ENCODE results near the gene SSTR1. TPM values are rescaled to one million over a fixed set of nuclear protein-coding genes. Genes with fewer than 3 reads are reported as not detected.

SSTR1 gene
- total RNA-seq, 2 experiments from 2014 or later, result not detected

DNA sequence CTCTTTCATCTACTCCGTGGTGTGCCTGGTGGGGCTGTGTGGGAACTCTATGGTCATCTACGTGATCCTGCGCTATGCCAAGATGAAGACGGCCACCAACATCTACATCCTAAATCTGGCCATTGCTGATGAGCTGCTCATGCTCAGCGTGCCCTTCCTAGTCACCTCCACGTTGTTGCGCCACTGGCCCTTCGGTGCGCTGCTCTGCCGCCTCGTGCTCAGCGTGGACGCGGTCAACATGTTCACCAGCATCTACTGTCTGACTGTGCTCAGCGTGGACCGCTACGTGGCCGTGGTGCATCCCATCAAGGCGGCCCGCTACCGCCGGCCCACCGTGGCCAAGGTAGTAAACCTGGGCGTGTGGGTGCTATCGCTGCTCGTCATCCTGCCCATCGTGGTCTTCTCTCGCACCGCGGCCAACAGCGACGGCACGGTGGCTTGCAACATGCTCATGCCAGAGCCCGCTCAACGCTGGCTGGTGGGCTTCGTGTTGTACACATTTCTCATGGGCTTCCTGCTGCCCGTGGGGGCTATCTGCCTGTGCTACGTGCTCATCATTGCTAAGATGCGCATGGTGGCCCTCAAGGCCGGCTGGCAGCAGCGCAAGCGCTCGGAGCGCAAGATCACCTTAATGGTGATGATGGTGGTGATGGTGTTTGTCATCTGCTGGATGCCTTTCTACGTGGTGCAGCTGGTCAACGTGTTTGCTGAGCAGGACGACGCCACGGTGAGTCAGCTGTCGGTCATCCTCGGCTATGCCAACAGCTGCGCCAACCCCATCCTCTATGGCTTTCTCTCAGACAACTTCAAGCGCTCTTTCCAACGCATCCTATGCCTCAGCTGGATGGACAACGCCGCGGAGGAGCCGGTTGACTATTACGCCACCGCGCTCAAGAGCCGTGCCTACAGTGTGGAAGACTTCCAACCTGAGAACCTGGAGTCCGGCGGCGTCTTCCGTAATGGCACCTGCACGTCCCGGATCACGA lies 2.2 kb downstream of the SSTR1 start:
- peaks cover 5% of the 10 kb centered on the region for H3K36me3 Mint-ChIP-seq
- H3K9me3 Mint-ChIP-seq, result peaks cover 2% of the 10 kb centered on the region
- peaks cover 20% of the 10 kb centered on the region for H3K4me1 Mint-ChIP-seq
- H3K4me3 Mint-ChIP-seq, result peak overlapping the region; percentile 51
- no peak overlapping the region for H3K27ac Mint-ChIP-seq
- DNase-seq, result peak; percentile 1
- peaks cover 70% of the 10 kb centered on the region for H3K27me3 Mint-ChIP-seq

DNA sequence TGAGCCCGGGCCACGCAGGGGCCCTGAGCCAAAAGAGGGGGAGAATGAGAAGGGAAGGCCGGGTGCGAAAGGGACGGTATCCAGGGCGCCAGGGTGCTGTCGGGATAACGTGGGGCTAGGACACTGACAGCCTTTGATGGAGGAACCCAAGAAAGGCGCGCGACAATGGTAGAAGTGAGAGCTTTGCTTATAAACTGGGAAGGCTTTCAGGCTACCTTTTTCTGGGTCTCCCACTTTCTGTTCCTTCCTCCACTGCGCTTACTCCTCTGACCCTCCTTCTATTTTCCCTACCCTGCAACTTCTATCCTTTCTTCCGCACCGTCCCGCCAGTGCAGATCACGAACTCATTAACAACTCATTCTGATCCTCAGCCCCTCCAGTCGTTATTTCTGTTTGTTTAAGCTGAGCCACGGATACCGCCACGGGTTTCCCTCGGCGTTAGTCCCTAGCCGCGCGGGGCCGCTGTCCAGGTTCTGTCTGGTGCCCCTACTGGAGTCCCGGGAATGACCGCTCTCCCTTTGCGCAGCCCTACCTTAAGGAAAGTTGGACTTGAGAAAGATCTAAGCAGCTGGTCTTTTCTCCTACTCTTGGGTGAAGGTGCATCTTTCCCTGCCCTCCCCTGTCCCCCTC lies 3.0 kb downstream of the SSTR1 start:
- H3K36me3 Mint-ChIP-seq, result peaks cover 5% of the 10 kb centered on the region
- H3K9me3 Mint-ChIP-seq, result peaks cover 2% of the 10 kb centered on the region
- H3K4me3 Mint-ChIP-seq, result peak overlapping the region; percentile 33
- H3K4me1 Mint-ChIP-seq, result peaks cover 20% of the 10 kb centered on the region
- no peak overlapping the region for H3K27ac Mint-ChIP-seq
- H3K27me3 Mint-ChIP-seq, result peaks cover 74% of the 10 kb centered on the region
- DNase-seq, result no peak

DNA sequence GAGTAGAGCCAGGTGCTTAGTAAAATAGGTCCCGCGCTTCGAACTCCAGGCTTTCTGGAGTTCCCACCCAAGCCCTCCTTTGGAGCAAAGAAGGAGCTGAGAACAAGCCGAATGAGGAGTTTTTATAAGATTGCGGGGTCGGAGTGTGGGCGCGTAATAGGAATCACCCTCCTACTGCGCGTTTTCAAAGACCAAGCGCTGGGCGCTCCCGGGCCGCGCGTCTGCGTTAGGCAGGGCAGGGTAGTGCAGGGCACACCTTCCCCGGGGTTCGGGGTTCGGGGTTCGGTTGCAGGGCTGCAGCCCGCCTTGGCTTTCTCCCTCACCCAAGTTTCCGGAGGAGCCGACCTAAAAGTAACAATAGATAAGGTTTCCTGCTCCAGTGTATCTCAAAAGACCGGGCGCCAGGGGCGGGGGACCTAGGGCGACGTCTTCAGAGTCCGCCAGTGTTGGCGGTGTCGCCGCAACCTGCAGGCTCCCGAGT lies 3.6 kb downstream of the SSTR1 start:
- DNase-seq, result peak; percentile 3
- no peak overlapping the region for H3K27ac Mint-ChIP-seq
- H3K27me3 Mint-ChIP-seq, result peaks cover 74% of the 10 kb centered on the region
- peaks cover 20% of the 10 kb centered on the region for H3K4me1 Mint-ChIP-seq
- H3K9me3 Mint-ChIP-seq, result no peaks in the 10 kb centered on the region
- H3K4me3 Mint-ChIP-seq, result no peak overlapping the region
- peaks cover 5% of the 10 kb centered on the region for H3K36me3 Mint-ChIP-seq

DNA sequence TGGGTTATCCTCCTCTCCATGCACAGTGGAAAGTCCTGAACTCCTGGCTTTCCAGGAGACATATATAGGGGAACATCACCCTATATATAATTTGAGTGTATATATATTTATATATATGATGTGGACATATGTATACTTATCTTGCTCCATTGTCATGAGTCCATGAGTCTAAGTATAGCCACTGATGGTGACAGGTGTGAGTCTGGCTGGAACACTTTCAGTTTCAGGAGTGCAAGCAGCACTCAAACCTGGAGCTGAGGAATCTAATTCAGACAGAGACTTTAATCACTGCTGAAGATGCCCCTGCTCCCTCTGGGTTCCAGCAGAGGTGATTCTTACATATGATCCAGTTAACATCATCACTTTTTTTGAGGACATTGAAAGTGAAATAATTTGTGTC lies 4.4 kb downstream of the SSTR1 start:
- no peak for DNase-seq
- Mint-ChIP-seq H3K27ac (no peak overlapping the region), H3K36me3 (peaks cover 4% of the 10 kb centered on the region), H3K27me3 (peaks cover 67% of the 10 kb centered on the region), H3K9me3 (no peaks in the 10 kb centered on the region), H3K4me3 (peak overlapping the region; percentile 11), H3K4me1 (peaks cover 20% of the 10 kb centered on the region)

DNA sequence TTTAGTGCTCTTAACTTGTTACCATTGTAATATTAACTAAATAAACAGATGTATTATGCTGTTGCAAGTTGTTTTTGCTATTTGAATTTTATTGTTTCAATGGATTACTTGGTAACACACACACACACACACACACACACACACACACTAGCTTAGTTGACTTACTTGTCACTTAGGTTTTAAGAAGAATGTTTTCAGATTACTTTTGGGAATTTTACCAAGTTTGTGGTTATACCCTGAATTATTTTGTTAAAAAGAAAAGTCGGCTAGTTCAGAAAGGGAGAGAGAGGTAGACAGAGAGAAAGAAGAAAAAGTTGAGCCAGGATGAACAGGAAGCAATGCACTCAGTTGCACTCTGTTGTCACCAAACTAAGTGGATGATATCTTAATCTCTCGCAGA lies 5.3 kb downstream of the SSTR1 start:
- Mint-ChIP-seq H3K27me3 (peaks cover 58% of the 10 kb centered on the region), H3K4me1 (peaks cover 20% of the 10 kb centered on the region), H3K36me3 (no peaks in the 10 kb centered on the region), H3K4me3 (no peak overlapping the region), H3K27ac (no peak overlapping the region), H3K9me3 (no peaks in the 10 kb centered on the region)
- no peak for DNase-seq

DNA sequence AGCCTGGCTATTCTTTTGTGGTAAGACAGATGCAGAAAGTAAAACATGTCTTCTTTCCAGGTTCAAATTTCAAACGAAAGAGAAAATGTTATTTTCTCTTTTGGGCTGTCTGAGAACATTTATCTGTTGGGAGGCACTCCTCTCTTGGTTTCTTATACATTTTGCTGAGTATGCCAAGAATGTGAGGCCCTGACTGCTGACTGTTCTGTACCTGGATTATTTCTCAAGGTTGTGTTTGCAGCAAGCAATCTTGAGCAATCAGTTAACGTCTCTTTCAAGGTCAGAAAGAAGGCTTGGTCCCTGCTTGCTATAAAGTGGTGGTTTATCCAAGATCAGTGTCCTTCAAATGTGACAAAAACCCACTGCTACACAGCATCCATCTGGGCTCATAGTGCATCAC lies 9.8 kb downstream of the SSTR1 start:
- Mint-ChIP-seq H3K4me3 (no peak overlapping the region), H3K27me3 (peaks cover 24% of the 10 kb centered on the region), H3K4me1 (no peaks in the 10 kb centered on the region), H3K9me3 (no peaks in the 10 kb centered on the region), H3K27ac (no peak overlapping the region), H3K36me3 (no peaks in the 10 kb centered on the region)
- DNase-seq, result no peak

DNA sequence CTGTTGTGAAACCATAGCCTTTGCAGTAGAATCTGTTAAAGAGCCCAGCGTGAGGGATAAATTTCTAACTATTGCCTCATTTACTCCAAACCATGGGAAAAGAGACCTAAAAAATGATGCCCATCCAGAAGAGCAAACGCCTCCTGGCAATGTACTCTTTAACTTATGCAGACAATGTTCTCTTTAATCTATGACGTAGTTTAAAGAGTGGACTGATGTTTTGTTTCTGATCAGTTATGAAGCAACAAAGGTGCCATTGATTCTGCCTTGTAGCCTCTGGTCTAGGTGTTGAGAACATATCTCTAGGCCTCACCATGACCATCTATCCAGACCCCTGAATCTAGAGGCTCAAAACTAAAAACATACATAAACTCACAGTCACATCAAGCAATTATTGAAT lies 13.4 kb downstream of the SSTR1 start:
- H3K36me3 Mint-ChIP-seq, result no peaks in the 10 kb centered on the region
- H3K27me3 Mint-ChIP-seq, result peaks cover 10% of the 10 kb centered on the region
- H3K9me3 Mint-ChIP-seq, result no peaks in the 10 kb centered on the region
- no peak for DNase-seq
- no peak overlapping the region for H3K4me3 Mint-ChIP-seq
- H3K4me1 Mint-ChIP-seq, result no peaks in the 10 kb centered on the region
- H3K27ac Mint-ChIP-seq, result no peak overlapping the region

DNA sequence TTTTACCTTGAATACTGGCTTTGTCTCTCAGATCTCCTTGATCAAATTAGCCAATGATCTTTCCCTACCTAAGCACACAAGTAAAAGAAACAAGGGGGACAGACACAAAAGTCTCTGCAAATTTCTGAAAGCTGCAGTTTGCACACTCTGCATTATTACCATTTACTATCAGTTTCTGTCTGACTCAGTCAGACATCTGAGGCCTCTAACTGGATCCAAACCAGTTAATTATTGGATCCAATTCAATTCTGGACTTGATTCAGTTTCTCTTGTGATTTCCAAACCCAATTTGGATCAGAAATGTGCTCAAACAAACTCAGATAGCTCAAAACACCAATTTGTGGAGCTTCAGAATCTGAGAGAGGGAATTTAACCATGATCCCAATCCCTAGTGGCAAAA lies 16.6 kb downstream of the SSTR1 start:
- Mint-ChIP-seq H3K36me3 (no peaks in the 10 kb centered on the region), H3K4me3 (no peak overlapping the region), H3K27ac (no peak overlapping the region), H3K9me3 (no peaks in the 10 kb centered on the region), H3K27me3 (peaks cover 10% of the 10 kb centered on the region), H3K4me1 (no peaks in the 10 kb centered on the region)
- no peak for DNase-seq

DNA sequence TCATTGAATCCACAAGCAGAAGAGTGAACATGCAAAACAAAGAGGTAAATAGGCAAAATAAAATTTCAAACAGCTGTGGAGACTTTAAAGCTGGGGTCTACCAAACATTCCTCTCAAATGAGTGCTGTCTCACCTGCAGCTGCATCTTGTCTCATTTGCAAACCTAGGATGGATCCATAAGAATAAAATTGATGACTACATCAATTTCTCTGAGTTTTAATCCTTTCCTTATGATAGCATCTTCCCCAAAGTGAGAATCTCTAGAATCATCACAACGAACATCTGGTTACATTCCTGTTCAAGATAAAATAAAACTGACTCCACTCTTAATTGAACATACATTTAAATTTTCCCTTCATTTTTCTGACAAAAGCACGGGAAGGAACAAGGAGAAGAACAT lies 18.2 kb downstream of the SSTR1 start:
- Mint-ChIP-seq H3K4me1 (no peaks in the 10 kb centered on the region), H3K4me3 (no peak overlapping the region), H3K36me3 (no peaks in the 10 kb centered on the region), H3K27me3 (peaks cover 6% of the 10 kb centered on the region), H3K9me3 (no peaks in the 10 kb centered on the region), H3K27ac (no peak overlapping the region)
- no peak for DNase-seq

DNA sequence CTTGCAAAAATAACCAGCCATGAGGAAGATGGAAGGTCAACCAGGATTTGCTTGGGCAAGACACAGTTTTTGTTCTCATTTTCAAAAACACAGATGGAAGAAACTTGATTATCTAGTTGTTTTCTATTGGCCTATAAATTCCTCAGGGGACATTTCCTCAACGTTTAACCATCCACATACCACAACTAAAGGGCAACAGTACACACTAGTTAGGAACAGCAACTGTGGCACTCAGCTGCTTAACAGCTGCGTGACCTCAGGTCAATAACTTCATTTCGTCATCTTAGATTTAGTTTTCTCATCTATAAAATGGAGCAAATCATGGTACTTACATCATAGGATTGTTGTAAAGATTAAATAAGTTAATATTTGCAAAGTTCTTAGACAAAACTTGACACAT lies 18.7 kb downstream of the SSTR1 start:
- no peaks in the 10 kb centered on the region for H3K9me3 Mint-ChIP-seq
- H3K27me3 Mint-ChIP-seq, result peaks cover 6% of the 10 kb centered on the region
- H3K4me3 Mint-ChIP-seq, result no peak overlapping the region
- DNase-seq, result no peak
- H3K27ac Mint-ChIP-seq, result no peak overlapping the region
- no peaks in the 10 kb centered on the region for H3K4me1 Mint-ChIP-seq
- H3K36me3 Mint-ChIP-seq, result no peaks in the 10 kb centered on the region

DNA sequence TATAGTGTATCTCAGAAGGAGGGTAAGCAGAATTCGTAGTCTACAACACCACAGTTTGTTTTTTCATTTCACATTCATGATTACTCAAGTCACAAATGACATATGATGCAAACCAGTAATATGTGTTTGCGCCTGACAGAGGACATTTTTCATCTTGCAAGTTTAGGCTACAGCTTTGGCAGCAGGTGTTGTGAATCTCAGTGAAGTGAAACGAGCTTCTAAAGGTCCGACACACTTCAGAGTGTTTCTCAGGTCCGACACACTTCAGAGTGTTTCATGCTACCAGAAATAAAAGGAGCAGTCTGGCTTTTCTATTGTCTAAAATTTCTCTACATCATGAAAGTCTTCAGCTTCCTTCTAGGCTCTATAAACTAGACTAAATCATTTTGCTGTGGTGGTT lies 25.5 kb downstream of the SSTR1 start:
- no peak overlapping the region for H3K27ac Mint-ChIP-seq
- no peak overlapping the region for H3K4me3 Mint-ChIP-seq
- no peak for DNase-seq
- no peaks in the 10 kb centered on the region for H3K4me1 Mint-ChIP-seq
- H3K36me3 Mint-ChIP-seq, result no peaks in the 10 kb centered on the region
- no peaks in the 10 kb centered on the region for H3K27me3 Mint-ChIP-seq
- no peaks in the 10 kb centered on the region for H3K9me3 Mint-ChIP-seq

DNA sequence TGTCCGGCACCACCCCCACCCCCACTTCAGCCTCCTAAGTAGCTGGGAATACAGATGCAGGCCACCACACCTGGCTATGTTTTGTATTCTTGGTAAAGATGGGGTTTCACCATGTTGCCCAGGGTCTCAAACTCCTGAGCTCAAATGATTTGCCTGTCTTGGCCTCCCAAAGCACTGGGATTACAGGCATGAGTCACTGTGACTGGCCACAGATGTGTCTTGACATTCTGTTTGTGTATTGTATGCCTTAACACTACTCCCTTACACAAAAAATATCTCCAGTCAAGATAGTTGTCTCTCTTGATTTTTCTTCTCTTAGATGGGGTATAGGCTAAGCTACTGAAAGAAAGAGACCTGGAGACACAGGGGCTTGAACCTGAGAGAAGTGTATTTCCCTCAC lies 30.6 kb downstream of the SSTR1 start:
- Mint-ChIP-seq H3K36me3 (no peaks in the 10 kb centered on the region), H3K4me1 (no peaks in the 10 kb centered on the region), H3K27me3 (peaks cover 6% of the 10 kb centered on the region), H3K27ac (no peak overlapping the region), H3K9me3 (no peaks in the 10 kb centered on the region), H3K4me3 (no peak overlapping the region)
- DNase-seq, result no peak

DNA sequence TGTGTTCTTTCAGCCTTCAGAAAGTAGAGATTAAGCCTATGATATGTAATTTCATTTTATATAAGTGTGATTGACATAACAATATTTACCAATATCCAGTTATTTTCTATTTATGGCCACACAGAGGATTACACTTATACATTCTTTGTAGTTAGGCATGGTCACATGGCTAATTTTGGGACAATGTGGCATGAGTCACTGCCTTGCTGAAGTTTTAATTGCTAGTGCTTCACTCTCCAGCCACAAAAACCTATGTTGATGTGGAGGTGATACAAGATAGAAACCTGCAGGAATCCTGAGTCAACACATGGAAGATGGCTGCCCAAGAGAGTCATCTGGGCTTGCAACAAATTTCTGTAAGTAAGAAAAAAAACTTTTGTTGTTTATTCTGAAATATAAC lies 31.2 kb downstream of the SSTR1 start:
- H3K27ac Mint-ChIP-seq, result no peak overlapping the region
- H3K36me3 Mint-ChIP-seq, result no peaks in the 10 kb centered on the region
- no peaks in the 10 kb centered on the region for H3K9me3 Mint-ChIP-seq
- H3K4me1 Mint-ChIP-seq, result no peaks in the 10 kb centered on the region
- no peak overlapping the region for H3K4me3 Mint-ChIP-seq
- DNase-seq, result no peak
- peaks cover 6% of the 10 kb centered on the region for H3K27me3 Mint-ChIP-seq

DNA sequence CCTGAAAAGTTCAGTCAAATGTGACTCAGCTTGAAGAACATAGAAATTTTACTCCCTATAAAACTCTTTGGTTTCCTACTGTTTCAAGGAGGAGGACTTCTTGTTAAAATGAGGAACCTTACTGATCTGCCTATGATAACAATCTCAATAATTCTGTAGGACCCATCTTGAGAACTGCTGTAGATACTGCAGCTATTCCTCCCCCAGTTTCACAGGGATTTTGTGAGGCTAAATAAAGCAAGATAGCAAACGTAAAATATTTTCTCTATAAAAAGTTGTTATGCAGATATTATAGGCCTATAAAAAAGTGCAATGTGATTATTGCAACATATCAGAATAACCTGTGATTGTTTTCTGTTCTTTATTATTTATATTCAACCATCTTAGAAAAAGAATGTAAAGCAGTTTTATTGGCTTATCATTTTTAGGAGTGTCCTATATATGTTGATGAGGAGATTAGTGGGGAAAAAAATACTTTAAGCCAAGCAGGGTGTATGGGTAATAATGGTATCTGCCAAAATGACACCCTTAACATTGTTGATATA lies 36.1 kb downstream of the SSTR1 start:
- Mint-ChIP-seq H3K4me3 (no peak overlapping the region), H3K4me1 (no peaks in the 10 kb centered on the region), H3K27me3 (peaks cover 6% of the 10 kb centered on the region), H3K9me3 (no peaks in the 10 kb centered on the region), H3K27ac (no peak overlapping the region), H3K36me3 (no peaks in the 10 kb centered on the region)
- DNase-seq, result no peak

DNA sequence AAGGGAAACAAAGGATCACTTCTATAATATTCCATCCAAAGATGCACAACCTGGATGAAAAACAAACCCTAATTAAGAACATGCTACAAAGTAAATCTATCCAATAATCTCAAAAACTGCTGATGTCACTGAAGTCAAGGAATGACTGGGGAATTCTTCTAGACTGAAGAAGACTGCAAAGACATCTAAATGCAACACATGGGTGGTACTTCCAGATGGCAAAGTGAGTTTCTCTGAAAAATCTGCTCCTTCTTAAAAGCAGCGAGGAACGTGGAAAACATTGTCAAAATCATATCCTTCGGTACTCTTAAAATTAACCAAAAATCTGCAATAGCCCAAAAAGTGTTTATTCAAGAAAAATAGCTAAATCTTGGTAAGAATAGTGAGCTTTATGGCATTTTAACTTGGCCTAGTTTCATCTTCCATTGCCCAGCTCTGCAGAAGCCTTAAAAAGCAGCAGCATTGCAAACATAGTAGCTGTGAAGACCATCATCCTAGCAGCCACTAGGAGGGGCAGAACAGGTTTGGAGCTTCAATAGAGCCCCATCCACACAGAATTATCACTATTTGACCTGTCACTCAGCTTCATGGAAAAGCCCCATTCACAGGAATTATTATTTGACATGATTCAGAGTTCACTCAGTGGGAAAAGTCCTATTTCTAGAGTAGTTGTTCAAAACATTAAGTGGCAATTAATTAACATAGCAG lies 40.8 kb downstream of the SSTR1 start:
- Mint-ChIP-seq H3K27me3 (peaks cover 10% of the 10 kb centered on the region), H3K4me3 (no peak overlapping the region), H3K4me1 (no peaks in the 10 kb centered on the region), H3K9me3 (no peaks in the 10 kb centered on the region), H3K36me3 (no peaks in the 10 kb centered on the region), H3K27ac (no peak overlapping the region)
- no peak for DNase-seq

All from activated naive CD8-positive, alpha-beta T cell treated with anti-CD3 and anti-CD28 coated beads for 36 hours (primary cell).